HG02981 (cell line): ENCODE measurements around the gene CDC34.
"Not testable (repeated sequence)": the region's sequence is repeated elsewhere in the genome, so short reads cannot be mapped to it uniquely, and the experiment has no call there.

Experiments
- ATAC-seq: cut with Tn5 transposase; IDR thresholded peaks from one replicate; pipeline ENCODE4 v1.9.1; 2021; ENCODE audit warnings: mild to moderate bottlenecking, moderate library complexity; ENCODE audit not compliant: unreplicated experiment

CDC34 gene

DNA sequence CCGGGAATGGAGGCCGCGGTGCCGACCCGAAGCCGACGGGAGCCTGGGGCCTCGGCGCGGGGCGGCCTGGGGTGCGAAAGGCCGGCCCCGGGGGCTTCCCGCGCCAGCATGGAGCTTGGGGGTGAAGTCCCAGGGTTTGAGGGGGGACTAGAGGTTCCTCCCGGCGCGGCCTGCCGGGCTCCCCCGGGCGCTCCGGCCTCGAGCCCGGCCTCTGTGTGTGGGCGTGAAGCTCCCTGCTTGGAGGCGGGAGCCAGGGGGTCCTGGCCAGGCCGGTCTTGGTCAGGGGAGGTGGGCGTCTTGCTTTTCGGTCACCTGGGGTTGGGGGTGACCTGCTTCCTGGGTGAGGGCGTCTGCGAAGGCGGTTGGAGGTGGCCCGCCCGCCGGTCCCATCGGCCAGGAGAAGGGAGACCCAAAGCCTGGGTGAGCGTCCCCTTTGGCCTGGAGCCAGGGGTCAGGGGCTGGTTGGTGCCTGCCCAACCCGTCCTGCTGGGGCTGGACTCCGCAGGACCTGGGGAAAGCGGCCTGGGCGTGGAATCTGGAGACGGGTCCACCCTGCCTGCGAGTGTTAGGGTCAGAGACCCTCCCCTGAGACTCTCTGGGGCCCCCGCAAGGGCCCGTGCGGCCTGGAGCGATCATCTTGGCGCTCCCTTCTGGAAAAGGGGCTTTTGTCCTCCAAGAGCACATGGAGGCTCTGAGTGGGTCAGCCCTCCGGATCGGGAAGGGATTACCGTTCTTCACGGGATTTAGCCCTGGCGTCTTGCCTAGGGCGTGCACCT, 41.4 kb downstream of the CDC34 start:
- no peak for ATAC-seq

DNA sequence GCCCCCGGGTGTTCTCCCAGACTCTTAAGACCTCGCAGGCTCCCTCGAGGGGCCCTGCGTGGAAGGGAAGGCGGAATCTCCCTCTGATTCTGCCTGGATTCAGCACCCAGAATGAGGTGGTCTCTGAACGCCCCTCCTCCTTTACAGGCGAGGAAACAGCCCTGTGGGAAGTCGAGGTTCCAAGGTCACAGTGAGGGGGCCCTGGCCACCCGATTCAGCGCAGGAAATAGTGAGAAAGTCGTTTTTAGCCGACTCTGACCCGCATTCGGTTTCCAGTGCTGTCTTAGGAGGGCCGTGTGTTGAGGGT, 41.9 kb downstream of the CDC34 start:
- ATAC-seq = no peak

DNA sequence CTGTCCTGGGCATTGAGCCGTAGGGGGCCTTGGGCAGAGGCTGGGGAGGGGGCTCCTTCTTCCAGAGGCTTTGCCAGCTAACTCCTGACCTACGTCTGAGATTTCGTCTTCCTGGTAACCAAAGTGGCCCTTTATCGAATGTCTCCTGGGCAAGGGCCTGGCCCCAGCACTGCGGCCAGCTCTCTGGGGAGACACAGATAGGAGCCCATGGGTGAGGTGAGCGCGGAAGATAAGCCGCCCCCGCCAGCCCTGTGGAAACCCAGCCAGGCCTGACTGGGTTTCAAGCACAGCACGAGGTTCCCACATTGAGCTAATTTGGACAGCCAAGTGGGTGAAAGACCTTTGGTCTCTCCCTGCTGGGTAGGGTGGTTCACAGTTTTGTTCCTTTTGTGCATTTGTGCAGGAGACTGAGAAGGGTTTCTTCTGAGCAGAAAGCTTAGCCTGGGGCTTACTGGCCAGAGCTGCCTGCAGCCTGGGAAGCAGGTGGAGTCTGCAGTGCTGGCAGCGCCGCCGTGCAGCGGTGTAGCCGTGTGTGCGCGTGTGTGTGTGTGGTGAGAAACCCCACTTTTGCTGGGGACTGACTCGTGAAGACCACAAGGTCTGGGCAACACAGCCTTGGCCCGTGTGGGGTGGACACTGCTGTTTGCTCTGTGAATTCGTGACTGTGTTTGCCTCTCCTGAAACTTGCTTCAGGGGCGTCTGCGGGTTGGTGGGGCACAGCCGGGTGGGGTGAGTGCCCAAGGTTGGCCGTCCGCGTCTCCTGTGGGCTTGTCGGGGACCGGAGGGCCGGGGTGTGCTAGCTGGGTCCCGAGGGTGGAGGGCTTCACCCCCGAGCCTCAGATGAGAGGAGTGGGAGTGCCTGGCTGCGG, 43.3 kb downstream of the CDC34 start:
- ATAC-seq = no peak

DNA sequence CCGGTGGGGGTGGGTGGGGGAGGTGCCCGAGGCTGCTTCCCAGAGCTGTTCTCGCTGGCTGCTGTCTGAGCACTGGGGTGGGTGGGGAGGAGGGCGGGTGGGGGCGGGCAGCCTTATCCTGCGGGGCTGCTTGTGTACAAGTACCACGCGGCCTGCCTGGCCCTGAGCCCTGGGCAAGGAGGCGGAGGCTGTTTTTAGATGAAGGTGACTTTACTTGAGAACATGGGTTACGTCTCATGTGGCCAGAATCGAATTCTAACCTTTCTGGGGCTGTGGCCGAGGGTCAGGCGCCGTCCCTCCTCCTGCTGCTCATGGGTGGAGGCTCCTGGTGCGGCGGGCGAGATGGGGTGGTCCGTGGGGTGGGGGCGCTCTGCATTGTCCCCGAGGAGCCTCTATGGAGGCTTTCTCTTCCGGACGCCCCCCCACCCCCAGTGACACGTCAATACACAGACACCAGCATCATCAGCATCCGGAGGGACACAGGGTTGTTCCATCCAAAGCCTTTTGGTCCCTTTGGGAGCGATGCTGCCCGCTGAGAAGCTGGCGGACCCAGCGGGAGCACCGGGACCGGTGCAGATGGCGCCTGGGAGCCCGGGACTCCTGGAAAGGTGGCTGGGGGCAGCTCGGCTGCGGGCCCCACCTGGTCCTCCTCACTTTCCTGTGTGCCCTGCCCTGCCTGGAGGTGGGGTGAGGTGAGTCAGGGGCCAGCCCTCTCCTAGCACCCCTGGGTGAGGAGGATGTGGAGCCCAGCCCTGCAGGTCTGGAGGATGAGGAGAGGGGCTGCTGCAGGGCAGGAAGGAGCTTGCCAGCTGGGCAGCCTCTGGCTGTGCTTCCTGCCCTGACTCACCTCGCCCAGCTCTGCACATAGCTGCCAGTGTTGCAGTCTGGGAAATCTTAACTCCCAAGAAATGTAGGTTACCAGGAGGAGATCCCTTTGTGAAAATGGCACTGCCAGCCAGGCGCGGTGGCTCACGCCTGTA, 44.3 kb downstream of the CDC34 start:
- ATAC-seq = no peak

DNA sequence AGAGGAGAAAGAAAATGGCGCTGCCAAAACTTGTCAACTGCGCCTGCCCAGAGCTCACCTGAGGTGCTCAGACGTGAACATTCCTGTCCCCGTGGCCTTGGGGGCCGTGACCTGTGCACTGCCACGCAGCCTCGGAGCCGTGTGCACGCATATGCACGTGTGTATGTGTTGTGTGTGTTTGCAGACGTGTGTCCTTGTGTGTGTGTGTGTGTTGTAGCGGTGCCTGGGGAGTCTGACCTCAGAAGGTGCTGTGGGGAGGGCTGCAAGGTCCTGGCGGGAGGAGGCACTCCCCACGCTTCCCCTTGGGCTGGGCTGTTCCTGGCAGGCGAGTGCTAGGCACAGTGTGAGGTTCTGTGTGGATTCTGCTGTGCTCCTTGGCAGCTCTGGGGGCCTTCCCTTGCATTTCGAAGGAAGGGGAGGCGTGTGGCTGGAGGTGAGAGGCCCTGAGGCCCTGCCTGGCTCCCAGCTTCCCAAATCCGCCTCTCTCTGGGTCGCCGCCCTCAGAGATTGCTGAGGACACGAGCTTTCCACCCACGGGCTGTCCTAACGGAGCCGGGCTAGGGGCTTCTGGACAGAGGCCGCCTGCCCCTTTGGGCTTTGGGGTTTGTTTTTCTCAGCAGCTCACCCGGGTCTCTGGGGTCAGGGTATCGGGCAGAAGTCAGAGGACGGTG, 45.3 kb downstream of the CDC34 start:
- no peak for ATAC-seq

DNA sequence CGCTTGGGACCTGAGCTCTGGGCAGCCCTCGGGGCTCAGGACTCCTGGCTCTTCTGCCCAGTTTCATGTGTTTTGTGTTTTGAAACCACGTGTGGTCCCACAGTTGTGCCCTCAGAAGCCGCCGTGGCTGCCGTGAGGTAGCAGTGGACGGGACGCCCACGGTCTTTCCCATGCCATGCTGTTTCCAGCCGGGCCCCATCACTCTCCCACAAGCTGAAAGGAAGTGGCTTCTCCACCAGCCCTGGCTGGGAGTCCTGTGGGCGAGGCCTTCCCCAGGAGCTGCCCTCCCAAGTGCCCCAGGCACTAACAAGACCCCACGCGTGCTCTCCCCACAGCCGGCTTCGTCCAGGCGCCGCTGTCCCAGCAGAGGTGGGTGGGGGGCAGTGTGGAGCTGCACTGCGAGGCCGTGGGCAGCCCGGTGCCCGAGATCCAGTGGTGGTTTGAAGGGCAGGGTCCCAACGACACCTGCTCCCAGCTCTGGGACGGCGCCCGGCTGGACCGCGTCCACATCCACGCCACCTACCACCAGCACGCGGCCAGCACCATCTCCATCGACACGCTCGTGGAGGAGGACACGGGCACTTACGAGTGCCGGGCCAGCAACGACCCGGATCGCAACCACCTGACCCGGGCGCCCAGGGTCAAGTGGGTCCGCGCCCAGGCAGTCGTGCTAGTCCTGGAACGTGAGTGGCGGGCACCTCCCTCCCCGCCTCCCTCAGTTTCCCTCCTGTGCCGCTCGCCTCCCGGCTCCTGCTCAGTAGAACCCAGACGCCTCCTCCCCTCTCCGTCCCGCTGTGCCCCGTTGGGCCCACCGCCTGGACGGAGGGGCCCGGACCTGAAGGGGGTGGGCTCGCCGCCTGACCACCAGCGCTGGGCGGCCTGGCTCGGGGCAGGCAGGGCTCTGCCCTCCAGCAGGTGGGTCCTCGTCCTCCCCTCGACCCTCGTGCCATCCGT, 46.2 kb downstream of the CDC34 start:
- no peak for ATAC-seq

DNA sequence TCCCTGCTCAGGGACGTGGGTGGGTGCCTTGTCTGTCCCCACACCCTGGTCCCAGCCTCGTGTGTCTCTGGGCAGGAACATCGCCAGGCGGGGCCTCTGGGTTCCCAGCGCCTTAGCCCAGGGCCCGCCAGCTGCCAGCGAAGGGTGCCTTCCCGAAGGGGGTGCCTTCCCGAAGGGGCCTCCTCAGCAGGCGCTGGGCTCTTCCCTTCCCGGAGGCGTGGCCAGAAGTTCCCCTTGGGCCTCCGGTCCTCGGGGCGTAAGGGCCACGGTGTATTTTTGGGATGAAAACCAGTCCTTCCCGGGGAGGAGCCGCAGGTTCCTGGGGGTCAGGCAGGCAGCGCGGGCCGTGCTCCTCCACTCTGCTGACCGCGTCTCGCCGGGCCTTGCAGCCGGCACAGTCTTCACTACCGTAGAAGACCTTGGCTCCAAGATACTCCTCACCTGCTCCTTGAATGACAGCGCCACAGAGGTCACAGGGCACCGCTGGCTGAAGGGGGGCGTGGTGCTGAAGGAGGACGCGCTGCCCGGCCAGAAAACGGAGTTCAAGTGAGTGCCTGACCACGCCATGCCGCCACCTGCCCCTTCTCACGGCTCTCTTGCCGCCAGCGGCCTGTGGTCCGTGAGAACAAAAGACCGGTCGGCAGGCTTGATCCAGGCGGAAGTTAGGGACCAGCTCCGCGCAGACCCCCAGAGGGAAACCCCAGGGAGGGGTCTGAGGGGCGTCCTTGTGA, 47.7 kb downstream of the CDC34 start:
- ATAC-seq = no peak

DNA sequence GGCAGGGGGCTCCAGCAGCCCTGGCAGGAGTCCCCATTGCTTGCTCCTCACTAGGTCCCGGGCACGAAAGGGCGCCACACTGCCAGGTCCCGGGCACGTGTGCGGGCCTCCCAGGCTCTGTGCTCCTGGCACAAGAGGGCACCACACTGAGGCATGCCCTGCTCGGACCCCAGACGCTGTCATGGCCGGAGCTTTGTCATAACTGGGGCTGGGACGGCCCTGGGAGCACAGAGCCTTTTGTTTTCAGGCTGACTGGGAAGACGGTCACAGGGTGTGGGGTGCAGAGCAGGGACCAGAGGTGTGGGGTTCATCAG, 48.2 kb downstream of the CDC34 start:
- no peak for ATAC-seq

DNA sequence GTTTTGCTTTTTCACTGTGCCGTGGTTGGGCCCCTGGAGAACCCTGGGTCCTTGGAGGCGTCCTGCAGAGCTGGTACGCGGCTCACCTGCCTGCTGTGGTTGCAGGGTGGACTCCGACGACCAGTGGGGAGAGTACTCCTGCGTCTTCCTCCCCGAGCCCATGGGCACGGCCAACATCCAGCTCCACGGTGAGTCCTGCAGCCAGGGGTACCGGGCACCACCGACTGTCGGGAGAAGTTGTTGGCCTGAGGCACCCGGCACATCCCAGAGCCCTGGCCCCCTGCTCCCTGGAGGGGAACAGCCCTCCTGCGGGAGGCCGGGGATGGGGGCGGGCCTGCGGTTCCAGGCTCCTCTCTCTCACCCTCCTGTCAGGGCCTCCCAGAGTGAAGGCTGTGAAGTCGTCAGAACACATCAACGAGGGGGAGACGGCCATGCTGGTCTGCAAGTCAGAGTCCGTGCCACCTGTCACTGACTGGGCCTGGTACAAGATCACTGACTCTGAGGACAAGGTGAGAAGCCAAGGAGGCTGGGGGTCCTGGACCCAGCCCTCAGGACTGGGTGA, 48.8 kb downstream of the CDC34 start:
- ATAC-seq = no peak

DNA sequence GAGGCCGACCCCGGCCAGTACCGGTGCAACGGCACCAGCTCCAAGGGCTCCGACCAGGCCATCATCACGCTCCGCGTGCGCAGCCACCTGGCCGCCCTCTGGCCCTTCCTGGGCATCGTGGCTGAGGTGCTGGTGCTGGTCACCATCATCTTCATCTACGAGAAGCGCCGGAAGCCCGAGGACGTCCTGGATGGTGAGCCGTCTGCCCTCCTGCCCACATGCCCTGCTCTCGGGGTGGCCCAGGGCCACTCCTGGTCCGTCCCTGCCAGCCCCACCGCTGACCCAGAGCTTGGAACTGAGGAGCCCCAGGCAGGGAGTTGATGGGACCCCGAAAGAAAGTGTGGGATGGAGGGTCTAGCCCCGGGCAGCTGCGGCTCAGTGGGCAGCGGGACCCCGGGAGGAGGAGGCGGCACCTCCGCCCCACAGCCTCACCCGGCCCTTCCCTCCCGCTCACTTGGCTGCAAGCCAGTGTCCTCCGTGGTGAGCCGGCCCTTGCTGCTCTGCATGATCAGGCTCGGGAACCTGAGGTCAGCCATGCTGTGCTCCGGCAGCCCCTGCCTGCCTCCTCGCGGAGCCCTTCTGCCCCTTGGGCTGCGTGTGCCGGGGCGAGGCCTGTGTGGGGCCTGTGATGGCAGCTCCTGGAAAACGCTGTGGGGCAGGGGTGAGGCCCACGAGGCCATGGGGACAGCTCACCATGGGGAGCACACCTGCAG, 50.0 kb downstream of the CDC34 start:
- ATAC-seq = no peak

DNA sequence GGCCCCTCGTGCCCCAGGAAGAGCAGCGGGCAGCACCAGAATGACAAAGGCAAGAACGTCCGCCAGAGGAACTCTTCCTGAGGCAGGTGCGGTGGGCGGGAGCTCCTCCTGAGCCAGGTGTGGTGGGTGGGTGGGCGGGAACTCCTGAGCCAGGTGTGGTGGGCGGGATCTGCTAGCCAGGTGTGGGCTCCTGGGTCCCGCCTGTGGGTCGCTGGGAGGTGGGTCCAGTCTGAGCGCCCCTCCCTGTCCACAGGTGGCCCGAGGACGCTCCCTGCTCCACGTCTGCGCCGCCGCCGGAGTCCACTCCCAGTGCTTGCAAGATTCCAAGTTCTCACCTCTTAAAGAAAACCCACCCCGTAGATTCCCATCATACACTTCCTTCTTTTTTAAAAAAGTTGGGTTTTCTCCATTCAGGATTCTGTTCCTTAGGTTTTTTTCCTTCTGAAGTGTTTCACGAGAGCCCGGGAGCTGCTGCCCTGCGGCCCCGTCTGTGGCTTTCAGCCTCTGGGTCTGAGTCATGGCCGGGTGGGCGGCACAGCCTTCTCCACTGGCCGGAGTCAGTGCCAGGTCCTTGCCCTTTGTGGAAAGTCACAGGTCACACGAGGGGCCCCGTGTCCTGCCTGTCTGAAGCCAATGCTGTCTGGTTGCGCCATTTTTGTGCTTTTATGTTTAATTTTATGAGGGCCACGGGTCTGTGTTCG, 51.1 kb downstream of the CDC34 start:
- no peak for ATAC-seq

DNA sequence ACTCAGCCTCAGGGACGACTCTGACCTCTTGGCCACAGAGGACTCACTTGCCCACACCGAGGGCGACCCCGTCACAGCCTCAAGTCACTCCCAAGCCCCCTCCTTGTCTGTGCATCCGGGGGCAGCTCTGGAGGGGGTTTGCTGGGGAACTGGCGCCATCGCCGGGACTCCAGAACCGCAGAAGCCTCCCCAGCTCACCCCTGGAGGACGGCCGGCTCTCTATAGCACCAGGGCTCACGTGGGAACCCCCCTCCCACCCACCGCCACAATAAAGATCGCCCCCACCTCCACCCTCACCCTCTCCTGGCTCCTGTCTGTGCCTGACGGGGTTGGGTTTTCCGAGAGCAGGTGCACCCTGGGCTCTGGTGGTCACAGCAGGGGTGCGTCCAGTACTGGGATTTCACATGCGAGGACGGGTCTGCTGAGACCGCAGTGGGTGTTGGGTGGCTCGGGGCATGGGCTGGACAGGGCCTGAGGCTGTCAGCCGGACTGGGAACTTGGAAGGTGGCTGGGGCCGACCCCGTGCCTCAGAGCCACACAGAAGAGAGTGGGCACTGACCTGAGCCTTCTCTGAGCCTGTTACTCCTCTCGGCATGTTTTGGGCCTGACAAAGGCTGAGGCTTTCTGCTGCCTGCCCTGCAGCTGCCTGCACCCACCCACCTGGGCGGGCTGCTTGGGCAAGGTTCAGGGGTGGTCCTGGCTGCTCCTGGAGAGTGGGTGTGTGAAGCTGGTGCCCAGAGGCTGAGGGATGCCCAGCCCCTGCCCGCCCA, 51.8 kb downstream of the CDC34 start:
- no peak for ATAC-seq

DNA sequence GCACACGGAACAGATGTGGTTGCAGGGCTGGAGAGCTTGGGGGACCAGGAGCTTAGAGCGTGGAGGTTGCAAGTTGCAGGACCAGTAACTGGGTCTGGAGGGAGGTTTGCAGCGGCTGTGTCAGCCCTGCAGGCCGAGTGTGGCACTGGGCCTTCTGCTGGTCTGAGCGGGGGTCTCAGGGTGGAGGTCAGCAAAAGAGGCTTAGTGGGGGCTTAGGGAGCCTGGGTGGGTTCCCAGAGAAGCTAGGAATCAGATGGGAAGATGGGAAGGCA, 52.3 kb downstream of the CDC34 start:
- ATAC-seq = no peak

DNA sequence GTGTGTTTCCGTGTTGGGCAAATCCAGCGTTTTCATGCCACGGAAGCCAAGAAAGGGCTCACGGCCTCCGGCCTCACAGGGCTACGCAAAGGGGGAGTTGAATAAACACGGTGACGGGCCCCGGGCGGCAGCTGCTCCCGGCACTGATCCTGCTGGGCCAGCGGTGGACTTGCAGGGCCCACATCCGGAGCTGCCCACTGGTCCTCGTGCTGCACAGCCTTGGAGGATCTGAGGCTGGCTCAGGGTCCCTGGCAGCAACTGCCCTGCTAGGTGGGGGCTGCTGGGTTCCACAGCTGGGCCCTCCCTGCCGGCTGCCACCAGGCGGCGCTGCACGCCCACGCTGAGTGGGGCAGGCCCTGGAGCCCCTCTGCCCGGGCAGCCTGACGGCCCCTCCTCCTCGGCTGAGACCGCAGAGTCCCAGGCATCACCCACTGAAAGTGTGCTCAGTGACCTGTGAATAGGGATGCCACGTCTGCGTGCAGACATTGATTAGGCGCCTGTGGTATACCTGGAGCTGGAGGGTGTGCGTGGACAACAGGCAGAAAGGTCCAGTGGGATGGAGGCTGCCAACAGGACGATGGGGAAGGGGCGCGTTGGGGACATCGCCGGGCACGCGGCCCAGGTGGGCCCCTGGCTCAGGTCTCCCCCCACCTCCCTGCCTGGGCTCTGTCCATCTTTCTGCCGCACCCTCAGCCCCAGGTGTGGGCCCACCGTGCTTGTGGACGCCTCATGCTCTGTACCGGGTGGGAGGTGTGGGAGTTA, 52.9 kb downstream of the CDC34 start:
- ATAC-seq = no peak

DNA sequence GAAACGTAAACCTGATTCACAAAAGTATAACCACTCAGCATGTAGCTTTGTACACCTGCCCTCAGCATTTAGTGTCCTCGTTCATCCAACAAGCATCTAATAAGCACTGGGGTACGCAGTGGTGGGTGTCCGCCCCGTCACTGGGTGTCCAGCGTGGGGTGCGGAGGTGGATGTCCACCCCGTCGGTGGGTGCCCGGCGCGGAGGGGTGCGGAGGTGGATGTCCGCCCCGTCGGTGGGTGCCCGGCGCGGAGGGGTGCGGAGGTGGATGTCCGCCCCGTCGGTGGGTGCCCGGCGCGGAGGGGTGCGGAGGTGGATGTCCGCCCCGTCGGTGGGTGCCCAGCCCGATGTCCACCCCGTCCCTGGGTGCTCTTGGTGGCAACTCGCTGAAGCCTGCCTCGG, 53.6 kb downstream of the CDC34 start:
- not testable (repeated sequence) for ATAC-seq

DNA sequence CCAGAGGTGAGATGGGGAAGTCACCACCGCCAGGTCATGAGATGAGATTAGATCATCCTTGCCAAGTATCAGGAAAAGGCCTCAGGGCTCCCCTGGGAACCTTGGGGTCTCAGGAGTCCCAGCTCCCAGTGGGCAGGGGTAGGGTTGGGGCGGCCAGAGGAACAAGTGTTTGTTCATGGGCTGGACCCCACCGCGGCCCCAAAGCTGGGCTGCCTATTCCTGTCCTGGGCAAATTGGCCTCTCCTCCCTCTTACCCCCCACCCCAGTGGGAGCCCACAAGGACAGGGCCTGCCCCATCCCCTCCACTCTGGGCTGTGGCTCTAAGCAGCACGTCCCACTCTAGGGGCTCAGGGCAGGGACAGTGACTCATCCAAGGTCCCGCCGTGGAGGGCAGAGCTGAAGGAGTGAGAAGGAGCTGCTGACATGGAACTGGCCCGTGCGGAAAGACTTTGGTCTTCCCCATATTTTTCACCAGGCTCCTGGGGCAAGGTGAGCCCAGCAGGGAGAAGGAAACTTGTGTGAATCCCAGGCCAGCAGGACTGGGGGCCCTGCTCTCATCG, 54.1 kb downstream of the CDC34 start:
- ATAC-seq = no peak
